Activated naive CD4-positive, alpha-beta T cell treated with anti-CD3 and anti-CD28 coated beads, Interleukin-2, amount 50 U/mL, for 72 hours (primary cell): Measurements from ENCODE around the gene BRAT1. TPM values are rescaled to one million over a fixed set of nuclear protein-coding genes. Genes with fewer than 3 reads are reported as not detected.

ENCODE experiments used
- total RNA-seq, 2 donors: library from RNA; stranded (reverse); gene quantifications; one replicate each; pipeline ENCODE4 v1.2.3, GENCODE V29; 2022

Gene BRAT1
- total RNA-seq, 2 donors from 2014 or later: 26.5 to 37.5 TPM

Other genes with a start within 250 kb of the BRAT1 start
- gene SNX8, start 241.1 kb downstream of the BRAT1 start, total RNA-seq: 10 to 100 TPM; 35.6 to 36.1 TPM
- gene EIF3B, start 200.7 kb downstream of the BRAT1 start, total RNA-seq: 100 to 1,000 TPM; 130 to 260 TPM
- gene CHST12, start 151.9 kb downstream of the BRAT1 start, total RNA-seq: 1 to 10 TPM; 1.3 to 2.6 TPM
- not detected for gene GRIFIN, start 79.1 kb downstream of the BRAT1 start, total RNA-seq
- gene LFNG, start 35.8 kb downstream of the BRAT1 start, total RNA-seq: 10 to 100 TPM; 17.8 to 21.1 TPM
- gene IQCE, start 3.5 kb upstream of the BRAT1 start, total RNA-seq: 1 to 10 TPM; 7.3 to 9.5 TPM
- gene TTYH3, start 76.5 kb upstream of the BRAT1 start, total RNA-seq: 10 to 100 TPM; 23.8 to 28.3 TPM
- under 1 TPM; 0.06 to 0.14 TPM for gene AMZ1, start 132.7 kb upstream of the BRAT1 start, total RNA-seq